HL-60/S4 treated with phorbol 12-myristate 13-acetate at 8.2 ng/mL for 4 days and 3 days (cell line): ENCODE measurements around the gene TMCC2.
"Not testable (repeated sequence)": the region's sequence is repeated elsewhere in the genome, so short reads cannot be mapped to it uniquely, and the experiment has no call there.

ENCODE experiments used
- in situ Hi-C: fragments of 300-500 bp; cut with MboI; formaldehyde crosslinking; loops from 2 replicates; pipeline ENCODE4 v1.15.0; 2022; ENCODE audit warnings: low sequenced_read_pairs

The TMCC2 gene

GRCh38 chr1:205211839-205212536 lies 15.8 kb upstream of the TMCC2 start:
- in situ Hi-C loops, result no loop called here

GRCh38 chr1:205214756-205215155 lies 13.0 kb upstream of the TMCC2 start:
- in situ Hi-C loops, result no loop called here

- in situ Hi-C loops, result no loop called here
These were observed 11.2 kb upstream of the TMCC2 start for GRCh38 chr1:205216588-205216987.

GRCh38 chr1:205217418-205217817 lies 10.3 kb upstream of the TMCC2 start:
- in situ Hi-C loops, result no loop called here

DNA sequence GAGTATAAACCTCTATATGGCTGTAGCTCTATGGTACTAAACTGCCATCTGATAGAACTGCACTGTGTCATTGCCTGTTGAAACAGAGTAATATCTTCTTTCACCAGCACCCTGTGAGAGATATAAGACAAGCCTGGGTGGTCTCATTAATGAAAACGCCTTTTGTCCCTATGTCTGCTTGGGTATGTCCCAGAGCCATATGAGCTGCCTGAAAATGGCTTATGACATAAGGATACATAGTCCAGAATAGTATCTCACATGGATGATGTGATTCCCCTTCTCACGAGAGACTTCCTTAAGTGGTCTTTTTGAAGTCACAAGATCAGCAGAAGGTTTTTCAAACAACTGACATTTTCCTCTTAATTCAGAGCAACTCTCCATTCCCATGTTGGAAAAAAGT lies 7.3 kb upstream of the TMCC2 start:
- in situ Hi-C loops, result no loop called here

DNA sequence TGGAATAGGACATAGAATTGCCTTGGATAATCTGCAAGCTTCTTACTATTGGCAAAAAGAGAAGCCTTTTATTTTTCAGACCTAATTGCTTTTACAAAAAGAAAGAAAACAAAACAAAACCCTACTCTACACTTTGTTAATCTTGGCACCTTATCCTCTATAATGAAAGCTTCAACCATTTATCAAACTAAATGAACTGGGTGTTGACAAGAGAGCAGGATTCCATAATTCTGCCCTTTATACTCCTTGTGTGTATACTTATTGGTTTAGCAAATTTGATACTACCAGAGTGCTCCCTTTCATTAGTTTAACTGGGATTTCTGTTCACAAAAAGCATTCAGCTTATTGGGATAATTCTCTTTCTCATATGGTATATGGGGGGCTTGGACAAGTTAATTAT lies 3.0 kb upstream of the TMCC2 start:
- in situ Hi-C loops, result no loop called here

- in situ Hi-C loops, result no loop called here
These were observed 1.6 kb upstream of the TMCC2 start for GRCh38 chr1:205225901-205226765.

- in situ Hi-C loops, result no loop called here
These were observed 720 bp upstream of the TMCC2 start for GRCh38 chr1:205226868-205227583.

DNA sequence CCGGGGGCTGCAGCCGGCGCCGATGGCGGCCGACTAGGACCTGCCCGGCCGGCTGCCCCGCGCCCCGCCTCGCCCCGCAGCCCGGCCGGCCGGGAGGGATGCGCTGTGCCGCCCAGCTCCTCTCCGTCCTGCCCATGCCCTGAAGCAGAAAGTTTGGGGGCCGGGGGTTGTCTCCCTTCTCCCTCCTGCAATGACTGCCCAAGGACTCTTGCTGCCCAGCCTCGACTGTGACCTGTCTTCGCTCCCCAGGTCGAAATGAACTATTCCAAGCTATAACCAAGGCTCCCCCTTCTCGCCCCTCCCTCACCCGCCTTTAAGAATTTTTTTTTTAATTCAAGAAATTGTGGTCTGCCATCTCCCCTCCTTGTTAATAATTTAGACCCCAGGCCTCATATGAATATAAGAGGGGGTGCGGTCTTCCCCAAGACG lies 361 bp downstream of the TMCC2 start:
- in situ Hi-C loops, result no loop called here

DNA sequence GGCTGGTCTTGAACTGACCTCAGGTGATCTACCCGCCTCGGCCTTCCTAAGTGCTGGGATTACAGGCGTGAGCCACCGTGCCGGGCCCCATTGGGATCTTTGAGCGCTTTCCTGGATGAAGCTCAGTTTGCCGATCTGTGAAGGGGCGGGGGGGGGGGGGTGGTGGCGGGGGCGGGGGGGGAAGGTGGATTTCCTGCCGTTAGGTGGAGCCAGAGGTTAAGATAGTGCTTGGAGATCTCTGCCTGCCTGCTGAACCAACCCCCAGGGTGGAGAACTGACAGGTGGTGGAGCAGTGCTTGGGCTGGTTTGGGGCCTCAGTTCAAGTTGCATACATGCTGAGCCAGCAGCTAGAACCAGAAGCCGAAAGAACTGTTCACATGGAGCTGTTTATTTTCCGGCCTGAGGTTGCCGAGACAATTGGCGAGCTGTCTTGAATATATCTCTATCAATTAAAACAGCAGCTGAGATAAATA lies 1.7 kb downstream of the TMCC2 start:
- in situ Hi-C loops, result no loop called here

DNA sequence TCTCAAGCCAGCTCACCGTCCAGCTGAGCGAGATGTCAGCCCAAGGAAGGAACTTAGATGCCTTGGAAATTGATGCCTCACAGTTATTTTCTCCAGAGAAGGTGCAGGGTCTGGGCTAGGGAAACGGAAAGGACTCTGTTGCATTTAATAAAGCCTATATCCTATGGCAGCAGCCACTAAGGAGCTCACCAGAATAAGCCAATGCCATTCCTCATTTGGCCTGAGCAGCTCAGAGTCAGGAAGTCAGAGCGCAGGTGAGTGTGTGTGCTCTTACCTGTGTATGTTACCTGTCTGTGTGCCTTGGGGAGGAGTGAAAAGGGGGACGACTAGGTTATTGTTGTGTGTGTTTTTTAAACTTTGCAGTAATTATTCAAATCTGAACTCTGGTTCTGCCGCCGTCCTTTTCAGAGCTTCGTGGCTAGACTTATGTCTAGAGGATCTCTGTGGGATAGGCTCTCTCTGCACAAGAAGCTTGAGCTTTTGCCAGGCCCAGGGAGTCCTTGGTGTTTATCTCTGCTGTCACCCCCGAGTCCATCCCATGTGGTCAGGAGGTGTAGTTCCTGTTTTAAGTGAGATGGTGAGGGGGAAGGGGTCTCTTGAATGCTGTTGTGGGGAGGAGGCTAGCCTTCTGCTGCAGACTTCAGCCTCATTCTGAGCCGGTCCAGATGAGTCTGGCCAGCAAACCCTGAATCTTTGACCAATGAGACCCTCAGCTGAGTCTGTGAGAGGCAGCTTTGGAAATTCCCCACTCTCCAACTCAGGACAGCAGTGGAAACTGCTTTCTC lies 2.4 kb downstream of the TMCC2 start:
- in situ Hi-C loops, result no loop called here

- in situ Hi-C loops, result no loop called here
These were observed 3.2 kb downstream of the TMCC2 start for GRCh38 chr1:205230982-205231381.

DNA sequence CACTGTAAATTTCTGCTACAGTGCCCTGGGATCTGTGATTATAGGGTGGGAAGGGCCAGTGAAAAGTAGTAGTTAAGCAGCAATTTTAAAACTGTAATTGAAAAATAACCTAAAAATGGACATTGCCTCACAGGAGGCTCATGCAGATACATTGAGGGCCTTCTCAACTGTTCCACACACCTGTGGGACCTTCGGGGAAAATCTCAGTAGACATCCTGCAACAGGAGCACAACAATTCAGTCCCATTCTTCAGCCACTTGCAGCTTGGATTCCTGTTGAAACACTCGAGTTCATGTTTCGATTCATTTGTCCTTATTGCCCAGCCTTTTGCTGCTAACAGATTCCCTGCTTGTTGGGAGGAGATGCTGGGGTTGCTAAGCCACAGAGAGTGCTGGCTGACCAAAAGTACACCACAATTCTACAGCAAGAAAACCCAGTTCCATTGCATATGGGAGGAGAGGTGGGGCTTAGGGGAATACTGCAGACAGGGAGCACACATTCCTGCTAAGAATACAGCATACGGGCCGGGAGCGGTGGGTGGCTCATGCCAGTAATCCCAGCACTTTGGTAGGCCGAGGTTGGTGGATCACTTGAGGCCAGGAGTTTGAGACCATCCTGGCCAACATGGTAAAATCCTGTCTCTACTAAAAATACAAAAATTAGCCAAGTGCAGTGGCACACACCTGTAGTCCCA lies 4.5 kb downstream of the TMCC2 start:
- in situ Hi-C loops, result no loop called here

DNA sequence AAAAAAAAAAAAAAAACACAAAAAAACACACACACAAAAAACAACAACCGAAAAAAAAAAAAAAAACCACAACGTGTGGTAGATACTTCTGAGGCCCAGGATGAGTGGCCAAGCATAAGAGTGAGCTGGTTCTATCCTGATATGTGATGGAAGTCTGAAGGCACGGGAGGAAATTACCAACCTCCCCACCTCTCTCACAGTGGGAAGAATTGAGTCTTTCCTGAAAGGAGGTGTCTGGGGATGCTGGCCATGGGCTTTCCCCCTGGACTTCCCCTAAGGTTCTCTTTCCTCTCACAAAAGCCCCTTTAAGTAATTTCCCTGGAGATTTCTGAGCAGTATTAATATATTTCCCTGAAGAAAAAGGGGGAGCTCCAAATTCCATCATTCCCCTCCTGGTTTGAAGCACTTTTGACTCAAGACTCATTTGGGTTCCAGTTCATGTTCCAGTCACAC lies 5.2 kb downstream of the TMCC2 start:
- in situ Hi-C loops, result no loop called here

- in situ Hi-C loops, result not testable (repeated sequence)
These were observed 6.2 kb downstream of the TMCC2 start for GRCh38 chr1:205233986-205234385.

DNA sequence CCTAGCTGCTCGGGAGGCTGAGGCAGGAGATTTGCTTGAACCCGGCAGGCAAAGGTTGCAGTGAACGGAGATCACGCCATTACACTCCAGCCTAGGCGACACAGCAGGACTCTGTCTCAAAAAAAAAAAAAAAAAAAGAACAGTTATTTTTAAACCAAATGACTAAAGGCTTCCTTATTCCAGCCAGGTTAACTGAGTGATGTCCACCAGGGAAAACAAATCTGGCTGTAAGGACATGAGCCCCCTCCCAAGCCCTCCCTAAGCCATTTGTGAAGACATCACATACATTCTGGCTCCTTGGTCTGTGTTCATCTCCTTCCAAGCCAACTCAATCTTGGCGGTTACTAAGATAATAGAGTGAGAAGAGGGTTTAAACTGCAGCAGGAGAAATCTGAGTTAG lies 8.2 kb downstream of the TMCC2 start:
- in situ Hi-C loops, result no loop called here

GRCh38 chr1:205236526-205236925 lies 8.8 kb downstream of the TMCC2 start:
- in situ Hi-C loops, result no loop called here

DNA sequence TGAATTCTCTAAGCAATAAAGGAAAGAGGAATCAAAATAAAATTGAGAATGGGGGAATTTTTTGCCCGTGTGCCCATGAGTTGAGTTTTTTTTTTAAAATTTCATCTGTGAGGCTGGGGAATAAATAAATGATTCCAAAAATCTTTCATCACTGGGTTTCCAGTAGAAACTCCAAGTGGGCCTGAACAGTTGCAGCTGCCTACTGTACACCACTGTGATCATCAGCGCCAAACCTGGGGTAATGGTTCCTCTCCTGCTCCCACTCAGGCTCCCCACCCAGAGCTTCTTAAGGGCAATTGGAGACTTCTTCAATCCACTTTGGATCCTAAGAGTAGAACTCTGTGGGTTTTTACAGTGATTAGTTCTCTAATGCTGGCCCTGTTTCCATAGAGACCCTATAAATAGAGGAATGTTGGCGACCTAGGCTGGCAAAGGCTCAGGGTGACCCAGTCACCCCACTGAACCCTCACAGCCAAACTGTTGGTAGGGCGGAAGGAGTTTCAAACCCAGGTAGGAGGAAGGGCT lies 9.3 kb downstream of the TMCC2 start:
- in situ Hi-C loops, result no loop called here

DNA sequence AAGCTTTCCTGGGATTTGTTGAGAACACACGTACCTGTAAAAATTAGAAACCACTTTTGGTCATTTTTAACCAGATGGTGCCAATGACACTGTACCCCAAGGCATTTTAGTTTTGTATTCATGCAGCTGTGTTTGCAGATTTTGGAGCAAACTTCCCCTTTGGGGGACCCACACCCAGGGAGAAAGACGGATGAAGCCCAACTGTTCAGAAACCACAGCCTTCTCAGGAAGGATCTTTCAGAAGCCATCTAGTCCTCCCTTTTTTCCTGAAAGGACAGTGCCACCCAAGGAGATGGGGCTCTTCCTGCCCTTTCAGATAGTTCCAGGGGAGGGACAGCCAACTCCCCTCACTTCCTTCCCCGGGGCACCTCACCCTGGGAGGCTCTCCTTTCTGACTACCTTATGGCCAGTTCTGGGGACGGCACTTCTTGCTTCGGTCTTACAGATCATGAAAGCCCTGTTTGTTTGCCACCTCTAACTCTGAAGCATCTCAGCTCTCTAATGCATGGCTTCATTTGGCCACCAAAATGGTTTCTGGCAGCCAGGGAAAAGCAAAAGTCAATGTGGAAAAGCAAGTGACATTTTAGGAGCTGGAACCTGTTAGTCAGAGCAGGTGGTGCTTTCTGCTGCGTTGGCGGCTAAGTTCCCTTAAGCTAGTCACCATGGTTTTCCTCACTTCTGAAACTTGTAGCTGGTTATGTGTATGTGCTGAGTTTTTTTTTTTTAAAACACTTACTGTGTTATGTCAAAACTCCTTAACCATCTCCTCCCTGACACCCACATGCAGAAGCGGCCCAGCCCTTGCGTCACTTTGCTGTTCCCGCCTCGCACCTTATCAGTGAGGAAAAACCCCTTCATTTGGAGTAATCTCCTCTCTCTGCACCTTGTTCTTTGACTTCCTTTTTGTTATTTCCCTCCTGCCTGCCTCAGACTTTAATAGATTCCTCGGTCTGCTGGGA lies 10.1 kb downstream of the TMCC2 start:
- in situ Hi-C loops, result no loop called here
